ENCODE measurements around the gene AMOTL2.

Gene AMOTL2

DNA sequence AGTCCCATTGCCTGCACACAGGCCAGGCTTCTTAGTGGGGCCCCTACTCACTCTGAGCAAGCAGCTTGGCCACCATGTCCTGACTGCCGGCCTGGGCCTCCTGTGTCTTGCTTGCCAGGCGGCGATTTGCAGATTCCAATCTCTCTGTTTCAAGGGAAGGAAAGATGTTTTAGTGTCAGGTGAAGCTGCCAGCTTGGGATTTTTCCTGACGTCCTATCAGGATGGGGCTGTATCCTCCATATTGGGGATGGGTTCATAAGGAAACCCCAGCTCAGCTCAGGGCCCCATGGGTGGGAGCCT, 8.5 kb downstream of the AMOTL2 start:
- no peak for DNase-seq

DNA sequence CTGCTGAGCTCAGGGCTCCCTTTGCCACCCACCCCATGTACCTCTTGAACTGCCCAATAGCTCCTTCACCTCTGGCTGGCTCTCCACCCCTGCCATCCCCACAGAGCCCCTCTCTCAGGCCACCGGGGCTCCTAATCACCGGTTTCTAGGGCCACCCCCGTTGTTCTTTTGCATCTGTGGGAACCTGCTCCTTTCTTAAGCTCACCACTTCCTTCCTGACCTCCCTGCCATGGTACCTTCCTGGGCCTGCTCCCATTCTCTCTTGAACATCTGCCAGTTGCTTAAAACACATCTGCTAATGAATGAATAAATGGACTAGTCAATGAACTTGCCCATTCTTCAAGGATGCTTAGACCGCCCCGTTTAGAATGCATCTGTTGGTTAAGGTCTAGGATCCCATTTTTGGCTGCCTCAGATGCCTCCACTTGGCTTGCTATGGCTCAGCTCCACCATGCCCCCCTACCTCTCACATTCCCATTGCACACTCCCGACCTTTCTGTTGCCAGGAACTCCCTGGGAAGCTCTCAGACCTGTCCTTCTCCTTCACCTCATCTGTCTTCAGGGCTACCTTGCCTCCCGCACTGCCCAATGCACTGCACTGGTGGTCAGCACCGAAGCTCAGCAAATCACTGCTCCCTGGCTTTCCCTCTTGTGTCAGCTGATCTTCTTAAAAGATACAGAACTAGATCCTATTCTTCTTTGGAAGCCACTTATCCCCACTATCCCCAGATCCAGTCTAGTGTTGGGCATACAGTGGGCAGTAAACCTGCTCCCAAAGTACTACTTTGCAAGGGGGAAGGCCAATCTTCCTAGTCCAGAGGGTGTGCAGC, 9.1 kb downstream of the AMOTL2 start:
- DNase-seq: no peak

DNA sequence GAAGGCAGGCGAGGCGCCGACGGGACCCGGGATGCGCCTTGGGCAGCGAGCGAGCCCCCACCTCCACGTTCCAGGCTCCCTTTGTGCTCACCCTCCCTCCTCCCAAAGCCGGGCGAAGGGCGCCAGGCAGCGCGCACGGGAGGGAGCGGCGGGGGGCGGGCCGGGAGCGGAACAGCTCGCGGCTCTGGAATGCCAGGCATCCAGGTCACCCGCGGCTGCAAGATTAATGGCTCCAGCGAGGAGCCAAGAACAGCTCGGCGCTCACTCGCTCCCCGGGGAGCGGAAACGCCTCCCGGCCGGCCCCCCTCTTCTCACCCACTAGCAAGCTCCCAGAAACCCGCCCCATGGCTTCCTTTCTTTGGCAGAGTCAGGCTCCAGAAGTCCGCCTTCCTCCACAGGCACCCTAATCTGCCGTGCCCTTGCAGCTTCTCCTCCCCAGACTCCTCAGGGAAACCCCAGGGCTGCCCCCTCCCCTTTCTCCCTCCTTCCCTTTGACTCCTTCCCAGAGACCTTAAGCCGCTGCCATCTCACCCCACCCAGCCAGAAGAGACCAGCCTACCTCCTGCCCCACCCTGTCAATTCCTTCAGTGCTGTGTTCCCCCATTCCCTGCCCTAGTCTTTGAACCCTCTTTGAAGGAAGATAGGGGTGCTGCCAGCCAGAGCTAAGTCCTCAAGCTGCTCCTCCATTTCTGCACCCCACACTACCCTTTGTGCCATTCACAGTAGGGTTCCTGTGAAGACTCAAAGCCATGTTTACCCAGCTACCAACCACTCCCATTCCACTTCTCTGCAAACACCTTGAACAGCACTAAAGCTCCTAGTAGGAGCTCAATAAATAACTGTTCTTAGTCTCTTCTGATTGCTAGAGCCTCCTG, 9.9 kb downstream of the AMOTL2 start:
- no peak for DNase-seq

DNA sequence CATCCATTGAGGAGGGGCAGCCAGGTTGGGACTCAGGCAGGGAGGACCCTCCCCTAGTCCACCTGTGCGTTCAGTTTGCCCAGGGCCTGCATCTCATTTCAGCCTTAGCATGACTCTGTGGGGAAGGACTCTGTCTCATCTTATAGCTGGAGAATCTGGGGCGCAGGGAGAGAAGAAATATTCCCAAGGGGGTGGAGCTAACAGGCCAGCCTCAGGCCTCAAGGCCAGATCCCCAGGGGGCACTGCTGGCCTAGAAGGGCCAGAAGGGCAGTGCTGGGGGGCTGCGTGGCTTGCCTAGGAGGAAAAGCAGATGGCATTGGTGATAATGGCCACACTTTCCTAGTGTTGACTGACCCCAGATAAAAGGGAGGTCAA, 10.9 kb downstream of the AMOTL2 start:
- no peak for DNase-seq

DNA sequence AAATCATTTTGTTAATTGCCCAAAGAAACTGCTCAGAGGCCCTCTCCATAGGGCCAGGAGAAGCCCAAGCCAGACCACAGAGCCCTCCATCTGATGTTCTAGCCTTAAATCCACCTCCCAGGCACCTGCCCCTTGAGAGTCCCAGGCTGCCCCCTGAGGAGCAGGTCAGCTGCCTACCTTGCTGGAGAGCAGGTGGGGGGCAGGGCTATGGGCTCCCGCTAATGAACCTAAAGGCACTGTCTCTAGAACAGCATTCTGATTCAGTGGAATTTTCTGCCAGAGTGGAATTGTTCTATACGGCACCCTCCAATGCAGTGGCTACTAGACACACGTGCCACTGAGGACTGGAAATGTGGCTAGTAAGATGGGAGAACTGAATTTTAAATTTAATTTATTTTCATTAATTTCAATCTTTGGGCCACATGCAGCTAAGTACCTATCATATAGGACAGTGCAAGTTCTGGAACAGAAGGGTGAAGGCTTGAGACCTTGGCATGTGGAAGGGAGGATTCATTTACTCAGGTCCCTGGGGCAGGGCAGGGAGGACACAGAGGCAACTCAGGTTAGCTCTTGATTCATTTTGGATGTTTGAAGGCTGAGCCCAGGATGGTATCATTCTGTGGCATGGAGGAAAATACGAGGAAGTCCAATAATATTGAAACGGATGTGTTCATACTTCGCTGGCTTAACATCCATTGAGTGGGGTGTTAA, 11.4 kb downstream of the AMOTL2 start:
- DNase-seq: no peak

DNA sequence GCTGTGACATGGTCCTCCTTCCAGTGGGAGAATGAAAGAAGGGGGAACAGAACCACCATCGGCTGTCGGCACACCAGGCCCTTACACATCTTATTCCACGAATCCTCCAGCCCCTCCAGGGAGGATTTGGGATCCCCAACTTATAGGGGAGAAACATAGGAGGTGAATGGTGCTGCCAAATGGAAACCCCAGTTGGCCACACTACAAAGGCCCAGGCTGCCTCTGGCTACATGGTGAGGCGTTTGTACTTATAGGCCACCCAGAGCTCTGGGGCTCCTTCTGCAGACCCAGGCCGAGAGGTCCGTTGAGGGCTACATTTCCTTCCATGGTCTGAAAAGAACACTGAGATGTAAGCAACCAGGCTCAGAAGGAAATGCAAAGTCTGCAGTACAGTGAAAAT, 12.0 kb downstream of the AMOTL2 start:
- no peak for DNase-seq

DNA sequence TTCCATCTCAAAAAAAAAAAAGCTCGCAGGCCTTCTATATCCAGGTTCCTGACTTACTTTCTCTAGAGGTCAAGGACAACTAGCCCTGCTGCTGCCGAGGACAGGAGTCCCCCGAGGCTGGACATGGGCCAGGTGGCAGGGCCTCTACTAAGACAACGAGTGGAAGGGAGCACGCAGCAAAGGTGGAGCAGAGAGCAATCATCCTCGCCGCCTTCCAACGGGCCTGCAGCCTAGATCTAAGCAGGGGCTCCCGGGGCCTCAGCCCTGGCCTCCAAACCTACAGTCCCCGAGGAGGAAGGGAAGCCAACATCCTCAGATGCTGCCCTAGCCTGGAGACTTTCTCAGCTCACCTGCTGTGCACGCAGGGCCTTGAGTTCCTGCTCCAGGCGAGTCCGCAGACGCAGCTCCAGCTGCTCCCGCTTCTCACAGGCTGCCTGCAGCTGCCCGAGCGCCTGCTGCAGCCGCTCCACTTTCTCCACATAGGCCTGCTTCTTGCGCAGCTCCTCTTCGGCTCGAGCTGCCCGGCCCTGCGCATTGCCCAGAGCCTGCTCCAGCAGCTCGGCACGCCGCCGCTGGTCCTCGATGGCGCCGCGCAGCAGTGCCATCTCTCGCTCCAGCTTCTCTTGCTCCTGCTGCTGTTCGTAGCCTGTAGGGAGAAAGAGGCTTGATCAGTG, 12.9 kb downstream of the AMOTL2 start:
- no peak for DNase-seq

DNA sequence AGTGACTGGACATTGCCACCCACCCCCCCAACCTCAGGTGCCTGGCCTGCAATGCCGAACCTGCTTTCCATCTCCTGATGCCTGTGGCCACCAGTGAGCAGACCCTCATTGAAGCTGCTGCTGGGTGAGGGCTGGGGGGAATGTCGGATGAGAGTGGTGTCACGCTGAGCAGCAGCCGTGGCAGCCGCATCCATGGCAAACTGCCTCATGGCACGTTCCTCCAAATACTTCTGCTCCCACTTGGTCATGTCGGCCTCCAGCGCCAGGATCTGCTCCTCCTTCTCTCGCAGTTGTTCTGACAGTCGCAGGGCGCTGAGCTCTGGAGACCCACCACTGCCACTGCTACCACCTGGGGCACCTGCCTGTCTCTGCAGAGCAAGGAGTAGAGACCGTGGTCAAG, 14.2 kb downstream of the AMOTL2 start:
- no peak for DNase-seq

DNA sequence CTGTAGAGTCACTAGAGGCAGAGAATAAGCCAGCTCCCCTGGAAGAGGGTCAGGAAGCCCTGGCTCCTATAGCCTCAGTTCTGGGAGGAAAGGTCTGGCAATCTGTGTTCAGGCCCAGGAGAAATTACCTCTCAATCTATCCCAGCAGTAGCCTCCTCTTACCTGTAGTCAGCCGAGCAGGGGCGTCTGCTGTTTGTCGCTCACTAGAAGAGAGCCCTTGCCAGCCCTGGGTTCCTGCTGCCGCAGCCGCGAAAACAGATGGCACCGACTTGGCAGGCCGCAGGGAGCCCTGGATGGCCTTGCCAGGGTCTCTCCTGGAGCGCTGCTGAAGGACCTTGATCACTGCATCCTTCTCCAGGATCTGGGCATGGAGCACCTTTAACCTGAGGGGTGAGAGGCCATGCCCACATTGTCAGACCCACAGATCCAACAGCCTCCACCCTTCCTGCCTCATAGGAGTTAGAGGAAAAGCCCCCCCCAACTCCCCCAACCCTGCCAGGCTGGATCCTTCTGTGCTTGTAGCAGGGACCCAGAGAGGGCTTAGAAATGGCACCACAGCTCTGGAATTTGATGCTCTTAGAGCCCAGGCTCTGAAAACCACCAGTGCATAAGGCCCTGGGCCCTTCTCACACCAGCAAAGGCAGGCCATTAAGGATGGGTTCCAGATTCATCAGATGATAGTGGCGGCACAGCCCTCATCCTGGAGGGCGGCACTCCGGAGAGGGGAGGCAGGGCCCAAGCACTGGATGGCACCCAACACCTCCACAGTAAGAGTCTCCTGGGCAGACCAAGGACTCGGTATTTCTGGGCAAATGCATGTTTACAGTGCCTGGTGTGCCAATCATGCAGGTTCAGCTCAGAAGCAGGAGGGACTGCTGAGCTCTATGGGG, 14.9 kb downstream of the AMOTL2 start:
- DNase-seq: no peak

DNA sequence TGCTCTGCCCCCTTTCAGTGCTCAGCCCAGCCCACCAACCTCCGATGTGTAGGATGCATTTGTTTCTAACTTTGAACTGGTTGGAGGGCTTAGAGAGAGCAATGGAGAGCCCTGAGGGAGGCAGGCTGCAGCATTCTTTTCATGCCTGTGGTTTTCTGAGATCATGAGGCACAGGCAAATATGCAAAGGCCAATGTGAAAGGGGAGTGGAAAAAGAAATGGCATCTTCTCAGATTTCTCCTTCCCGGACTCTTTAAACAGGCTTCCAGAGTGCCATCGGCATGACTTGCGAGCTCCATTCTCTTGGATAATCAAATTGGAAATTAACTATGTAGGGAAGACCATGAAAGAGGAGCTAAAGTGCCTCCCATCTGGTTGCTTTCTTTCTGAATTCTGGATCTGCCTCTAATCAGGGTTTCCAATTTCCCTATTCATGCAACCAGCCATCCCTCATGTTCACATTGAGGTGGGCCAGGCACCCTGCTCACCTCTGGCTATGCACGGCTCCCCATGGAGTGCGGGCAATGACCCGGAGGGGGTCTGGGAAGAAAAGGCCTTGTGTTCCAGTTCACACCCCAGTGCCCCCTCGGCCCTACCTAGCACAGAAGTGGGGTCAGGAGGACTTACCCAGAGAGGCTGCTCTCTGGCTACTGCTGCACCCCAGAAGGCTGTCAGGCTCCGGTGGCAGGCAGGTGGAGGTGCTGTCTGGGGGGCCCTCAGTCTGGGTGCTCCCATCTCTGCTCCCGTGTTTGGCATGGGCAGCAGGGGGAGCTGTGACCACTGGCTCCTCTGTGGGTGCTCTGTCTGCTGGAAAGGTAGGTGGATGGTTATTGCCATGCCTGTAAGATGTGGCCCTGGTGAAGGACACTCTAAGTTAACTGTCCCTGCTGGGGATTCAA, 16.1 kb downstream of the AMOTL2 start:
- DNase-seq: no peak

DNA sequence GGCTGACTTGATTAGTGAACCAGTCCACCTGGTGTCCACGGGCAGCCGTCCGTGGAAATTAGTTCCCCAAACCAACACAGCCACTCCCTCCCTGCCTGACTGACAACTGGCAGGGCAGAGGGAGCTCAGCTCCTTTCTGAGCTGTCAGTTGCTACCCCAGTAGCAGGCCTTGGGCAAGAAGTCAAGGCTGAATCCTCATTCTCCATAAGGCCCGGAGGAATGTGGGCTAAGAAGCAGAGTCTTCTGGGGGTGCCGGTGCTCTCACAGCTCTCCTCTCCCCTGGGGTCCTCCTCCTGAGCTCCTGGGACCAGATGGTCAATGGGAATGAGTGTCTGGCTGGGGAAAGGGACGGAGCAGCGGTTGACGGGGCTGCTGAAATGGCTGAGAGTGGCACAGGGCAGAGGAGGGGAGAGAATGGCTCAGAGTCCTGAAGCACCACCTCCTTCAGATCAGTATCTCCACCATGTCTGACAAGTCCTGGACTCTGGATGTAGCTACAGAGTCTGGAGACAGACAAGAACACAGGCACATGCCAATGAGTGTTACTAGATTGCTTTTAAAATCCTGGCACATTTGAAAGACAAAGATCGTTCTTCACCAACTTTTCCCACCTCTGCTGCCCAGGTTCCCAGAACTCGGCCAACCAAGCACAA, 16.9 kb downstream of the AMOTL2 start:
- no peak for DNase-seq

DNA sequence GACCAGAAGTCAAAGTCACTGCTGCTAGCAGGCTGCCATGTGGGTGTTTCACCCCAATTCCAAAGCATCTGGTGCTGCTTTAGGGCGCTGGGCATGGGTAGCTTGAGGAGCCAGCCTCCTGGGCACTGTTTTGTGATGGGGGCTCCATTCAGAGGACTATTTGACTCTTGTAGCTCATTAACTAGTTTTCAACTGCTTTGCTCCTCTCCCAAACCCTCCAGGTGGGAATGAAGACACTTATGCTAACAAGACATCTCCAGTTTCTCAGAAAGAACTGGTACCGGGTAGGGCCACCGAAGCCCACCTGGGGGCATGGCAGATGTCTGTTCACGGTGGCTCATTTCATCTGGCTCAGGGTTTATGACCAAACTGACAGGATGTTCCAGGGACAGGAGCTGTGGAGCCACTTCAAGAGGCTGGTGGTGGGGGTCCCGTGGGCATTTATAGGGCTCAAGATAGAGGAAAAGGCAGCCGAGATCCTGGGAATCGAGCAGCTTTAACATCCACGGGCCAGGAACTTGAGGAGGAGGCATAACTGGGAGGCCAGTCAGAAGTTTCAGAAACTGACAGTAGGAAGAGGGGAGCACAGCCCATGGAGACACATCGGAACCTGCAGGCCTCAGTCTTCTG, 17.7 kb downstream of the AMOTL2 start:
- DNase-seq: no peak

DNA sequence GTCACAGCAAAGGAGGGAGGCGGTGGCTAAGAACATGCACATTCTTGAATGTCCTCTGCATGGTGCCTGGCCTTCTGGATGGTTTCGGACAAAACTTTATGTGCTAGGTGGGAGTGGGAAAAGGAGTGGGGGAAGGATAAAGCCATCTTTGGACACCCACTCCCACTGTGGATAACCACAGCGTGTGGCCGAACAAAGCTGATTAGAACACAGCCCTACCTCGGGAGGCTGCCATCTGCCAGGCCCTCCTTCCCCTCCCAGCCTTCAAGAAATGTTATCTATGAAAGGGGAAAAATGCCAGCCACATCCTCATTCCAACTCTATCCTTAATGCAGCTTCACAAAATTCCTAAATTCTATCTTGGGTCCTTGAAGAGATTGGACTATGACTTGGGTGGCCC, 18.8 kb downstream of the AMOTL2 start:
- no peak for DNase-seq

DNA sequence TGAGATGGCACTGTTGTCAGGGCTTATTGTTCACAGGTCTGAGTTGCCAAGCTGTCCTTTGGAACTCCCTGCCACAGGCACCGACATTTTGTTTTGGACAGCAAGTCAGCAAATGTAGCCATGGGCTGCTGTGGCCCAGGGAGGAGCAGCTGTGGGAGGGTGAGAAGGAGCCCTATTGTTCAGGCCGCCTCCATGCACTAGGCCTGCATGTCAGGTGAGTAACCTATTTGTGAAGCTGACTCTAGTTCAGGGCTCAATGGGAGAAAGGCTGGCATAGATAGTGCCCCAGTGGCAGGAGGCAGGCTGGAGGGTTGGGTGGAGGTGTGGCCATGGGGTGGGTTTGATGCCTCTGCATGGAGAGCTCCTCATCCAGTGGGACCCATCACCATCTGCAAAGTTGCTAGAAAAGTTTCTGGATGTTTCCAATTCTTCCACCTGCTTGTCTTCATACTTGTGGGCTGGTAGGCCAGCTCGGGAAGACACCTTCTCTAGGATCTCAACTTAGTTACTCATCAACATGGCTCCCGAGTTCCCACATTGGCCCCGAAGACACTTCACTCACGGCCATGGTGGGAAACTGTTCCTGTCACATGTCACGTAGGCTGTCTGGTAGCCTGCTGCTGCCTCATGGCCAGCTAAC, 19.5 kb downstream of the AMOTL2 start:
- no peak for DNase-seq

DNA sequence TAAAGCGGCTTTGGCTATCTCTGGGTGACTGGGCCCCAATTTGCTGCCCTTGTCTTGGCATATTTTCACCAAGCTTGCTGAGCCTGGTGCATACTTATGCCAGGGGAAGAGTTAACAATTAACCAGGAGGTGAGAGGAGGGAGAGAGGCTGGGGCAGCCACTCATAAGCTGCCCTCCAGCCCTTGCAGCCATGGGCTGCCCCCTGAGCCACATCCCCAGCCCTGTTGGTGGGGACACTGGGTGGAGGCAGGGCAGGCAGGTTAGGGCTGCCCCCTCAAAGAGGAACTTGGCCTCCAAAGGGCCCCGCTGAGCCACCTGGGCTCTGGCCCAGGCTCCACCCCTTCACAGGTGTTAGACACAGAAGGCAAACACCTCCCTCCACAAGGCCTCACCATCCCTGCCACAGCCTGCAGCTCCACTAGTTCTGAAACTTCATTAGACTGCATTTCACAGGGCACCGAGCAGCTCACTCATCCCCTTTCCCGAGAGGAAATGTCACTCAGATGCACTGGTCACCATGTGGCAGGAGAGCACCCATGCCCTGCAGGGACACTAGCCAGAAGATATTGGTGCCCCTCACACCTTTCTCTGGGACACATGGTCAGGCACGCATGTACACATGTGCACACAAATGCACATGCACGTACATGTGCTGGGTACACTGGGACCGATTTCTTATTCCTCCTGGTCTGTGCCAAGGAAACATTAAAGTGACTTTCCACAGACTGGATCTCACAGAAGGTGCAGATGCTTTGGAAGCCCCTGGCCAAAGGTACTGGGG, 20.2 kb downstream of the AMOTL2 start:
- no peak for DNase-seq

DNA sequence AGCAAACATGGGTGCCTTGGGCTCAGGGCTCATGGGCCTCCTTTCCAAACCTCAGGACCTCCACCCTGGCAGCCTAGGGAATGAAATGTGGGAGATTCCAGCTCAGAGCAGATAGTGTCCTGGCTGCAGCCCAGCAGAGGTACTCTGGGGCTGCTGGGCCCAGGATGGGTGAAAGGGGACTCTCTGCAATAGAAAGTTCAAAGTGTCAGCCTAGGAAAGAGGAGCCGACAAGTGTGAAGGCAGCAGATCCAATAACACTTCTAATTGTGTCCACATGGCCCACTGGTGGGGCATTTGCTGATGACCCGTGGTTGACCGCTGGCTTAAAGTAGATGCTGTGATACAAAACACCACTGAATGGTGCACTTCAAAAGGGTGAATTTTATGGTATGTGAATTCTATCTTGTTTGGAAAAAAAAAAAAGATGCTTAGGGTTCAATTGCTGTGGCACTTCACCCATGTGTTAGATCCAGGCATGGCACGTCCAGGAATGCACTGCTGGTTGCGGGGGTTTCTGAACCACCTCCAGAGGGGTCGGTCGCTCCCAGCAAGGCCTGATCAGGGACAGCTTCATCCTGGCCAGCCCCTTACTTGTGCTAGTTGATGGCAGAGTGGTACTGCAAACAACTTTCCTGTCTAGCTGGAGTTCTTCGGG, 20.9 kb downstream of the AMOTL2 start:
- DNase-seq: no peak

DNA sequence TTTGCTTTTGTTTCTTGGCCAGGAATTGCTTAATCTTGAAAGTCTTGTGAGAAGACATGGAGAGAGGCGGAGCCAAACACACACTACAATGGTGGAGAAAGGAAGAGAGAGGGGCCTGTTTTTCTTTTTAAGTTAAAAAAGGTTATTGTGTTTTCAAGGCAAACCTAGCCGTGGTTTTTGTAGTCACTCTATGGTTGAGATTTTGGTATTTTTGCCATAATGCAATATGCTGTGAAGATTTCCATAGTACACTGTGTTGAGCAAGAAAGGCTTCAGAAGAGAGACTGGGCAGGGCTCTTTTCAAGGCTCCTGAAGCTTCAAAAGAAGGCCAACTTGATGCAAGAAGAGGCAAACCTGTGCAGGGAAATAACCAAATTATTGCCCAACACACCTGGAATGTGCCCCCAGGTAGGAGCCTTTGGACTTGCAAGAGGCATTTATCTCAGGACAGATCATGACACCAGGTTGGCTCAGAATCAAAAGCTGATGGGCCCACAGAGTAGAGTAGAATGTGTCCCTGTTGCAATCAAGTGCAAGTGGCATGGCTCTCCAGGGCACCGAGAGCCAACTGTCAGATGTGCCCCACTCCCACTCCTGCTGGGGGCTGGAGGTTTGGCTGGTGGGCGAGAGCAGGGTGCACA, 22.1 kb downstream of the AMOTL2 start:
- DNase-seq: no peak

DNA sequence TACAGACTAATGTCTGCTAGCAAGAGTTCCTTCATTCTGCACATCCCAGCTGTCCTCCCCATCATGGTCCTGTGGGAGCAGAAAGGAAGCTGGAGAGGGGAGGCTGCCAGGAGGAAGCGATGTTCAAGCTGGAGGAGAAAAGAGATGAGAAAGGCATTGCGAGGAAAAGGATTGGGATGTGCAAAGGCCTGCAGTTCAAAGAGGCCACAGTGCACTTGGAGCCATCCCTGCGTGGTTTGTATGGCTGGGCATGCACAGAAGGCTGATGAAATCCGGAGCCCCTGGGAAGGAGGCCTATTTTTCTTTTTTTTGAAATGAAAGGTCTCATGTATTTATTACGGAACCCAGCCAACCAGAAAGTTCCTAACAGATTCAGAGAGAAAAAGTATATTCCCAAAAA, 22.8 kb downstream of the AMOTL2 start:
- DNase-seq: no peak

All from activated CD4-positive, alpha-beta T cell treated with anti-CD3 and anti-CD28 coated beads, Interleukin-2, amount 50 U/mL, for 4 hours (primary cell).